Cardiac atrium fibroblast (primary cell): ENCODE measurements around the gene ZNF420. TPM values are rescaled to one million over a fixed set of nuclear protein-coding genes. Genes with fewer than 3 reads are reported as not detected.

ENCODE experiments used
- total RNA-seq: library from RNA; depleted of rRNA; stranded (reverse); fragments of >200 nt; gene quantifications from 2 replicates; pipeline ENCODE4 v1.2.3, GENCODE V29; 2015

The ZNF420 gene
- total RNA-seq, result 3.1 and 7.5 TPM in 2 replicates

GRCh38 chr19:37077934-37078716 lies at the start of gene ZNF420:
TSS of gene ZNF420 (plus strand) at chr19:37078433. CDS start at chr19:37089119, 10,686 bp downstream.

GRCh38 chr19:37172368-37173366 lies 94.4 kb downstream of the ZNF420 start, which contains the start of gene ZNF585A:
TSS of gene ZNF585A (minus strand) at chr19:37172695. CDS start at chr19:37169910, 2,785 bp downstream.

Other genes with a start within 250 kb of the ZNF420 start
- gene ZNF790, start 240.0 kb upstream of the ZNF420 start, total RNA-seq, result 2.9 and 6.3 TPM in 2 replicates
- gene ZNF345, start 227.6 kb upstream of the ZNF420 start, total RNA-seq, result 1.6 and 4.7 TPM in 2 replicates
- 2.0 and 4.7 TPM in 2 replicates for gene ZNF829, start 162.1 kb upstream of the ZNF420 start, total RNA-seq
- 6.3 and 9.1 TPM in 2 replicates for gene ZNF568, start 162.1 kb upstream of the ZNF420 start, total RNA-seq
- gene ZNF585A, start 94.3 kb downstream of the ZNF420 start, total RNA-seq, result 9.4 and 10.0 TPM in 2 replicates
- gene ZNF585B, start 132.1 kb downstream of the ZNF420 start, total RNA-seq, result 17.3 and 24.8 TPM in 2 replicates
- gene ZNF383, start 139.8 kb downstream of the ZNF420 start, total RNA-seq, result 2.1 and 2.7 TPM in 2 replicates